SW480 (cell line): ENCODE measurements around the gene R3HCC1L.
"Not testable (repeated sequence)": the region's sequence is repeated elsewhere in the genome, so short reads cannot be mapped to it uniquely, and the experiment has no call there.

ENCODE experiments used
- DNase-seq: peaks from one replicate; pipeline ENCODE4 v3.0.0-alpha.2; 2016; ENCODE audit warnings: low spot score

Gene R3HCC1L

GRCh38 chr10:98172495-98172894 is 38.0 kb downstream of the R3HCC1L start:
- DNase-seq = no peak

GRCh38 chr10:98173260-98173659 is 38.8 kb downstream of the R3HCC1L start:
- no peak for DNase-seq

- DNase-seq = not testable (repeated sequence)
These were observed 48.0 kb downstream of the R3HCC1L start for GRCh38 chr10:98182351-98182915.

DNA sequence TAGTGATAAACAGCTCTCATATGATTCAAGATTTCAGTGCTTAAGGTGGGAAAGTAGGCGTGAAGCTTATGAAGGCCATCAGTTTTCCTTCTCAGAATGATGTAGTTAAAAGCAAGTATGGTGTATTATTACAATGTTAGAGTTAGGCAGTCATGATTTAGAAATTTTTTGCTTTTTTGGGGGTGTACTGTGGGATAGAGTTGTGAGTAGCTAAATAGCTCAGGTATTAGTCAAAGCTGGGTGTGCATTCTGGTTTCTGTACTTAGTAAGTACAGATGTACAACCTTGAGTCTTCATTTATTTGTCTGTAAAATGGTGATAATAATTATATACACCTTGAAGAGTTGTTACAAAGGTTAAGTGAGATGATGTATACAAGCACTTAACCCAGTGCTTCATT is 52.2 kb downstream of the R3HCC1L start:
- no peak for DNase-seq

GRCh38 chr10:98190773-98191172 is 56.3 kb downstream of the R3HCC1L start:
- not testable (repeated sequence) for DNase-seq

- no peak for DNase-seq
These were observed 58.6 kb downstream of the R3HCC1L start for GRCh38 chr10:98193037-98193436.

- no peak for DNase-seq
These were observed 60.2 kb downstream of the R3HCC1L start for GRCh38 chr10:98194633-98195032.

DNA sequence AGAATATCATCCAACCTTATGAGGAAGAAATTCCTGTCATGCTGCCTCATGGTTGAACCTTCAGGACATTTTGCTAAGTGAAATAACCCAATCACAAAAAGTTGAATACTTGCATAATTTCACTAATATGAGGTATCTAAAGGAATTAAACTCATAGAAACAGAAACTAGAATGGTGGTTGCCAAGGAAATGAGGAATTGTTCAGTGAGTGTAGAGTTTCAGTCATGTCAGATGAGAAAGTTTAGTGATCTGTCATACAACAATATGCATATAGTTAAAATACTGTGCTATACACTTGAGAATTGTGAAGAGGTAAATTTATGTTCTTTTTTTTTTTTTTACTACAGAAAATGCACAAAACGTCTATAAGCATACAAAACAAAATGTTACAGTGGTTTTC is 60.7 kb downstream of the R3HCC1L start:
- DNase-seq = no peak

GRCh38 chr10:98196985-98197384 is 62.5 kb downstream of the R3HCC1L start:
- no peak for DNase-seq

- DNase-seq = no peak
These were observed 67.3 kb downstream of the R3HCC1L start for GRCh38 chr10:98201760-98202159.

- DNase-seq = no peak
These were observed 67.9 kb downstream of the R3HCC1L start for GRCh38 chr10:98202378-98202777.

DNA sequence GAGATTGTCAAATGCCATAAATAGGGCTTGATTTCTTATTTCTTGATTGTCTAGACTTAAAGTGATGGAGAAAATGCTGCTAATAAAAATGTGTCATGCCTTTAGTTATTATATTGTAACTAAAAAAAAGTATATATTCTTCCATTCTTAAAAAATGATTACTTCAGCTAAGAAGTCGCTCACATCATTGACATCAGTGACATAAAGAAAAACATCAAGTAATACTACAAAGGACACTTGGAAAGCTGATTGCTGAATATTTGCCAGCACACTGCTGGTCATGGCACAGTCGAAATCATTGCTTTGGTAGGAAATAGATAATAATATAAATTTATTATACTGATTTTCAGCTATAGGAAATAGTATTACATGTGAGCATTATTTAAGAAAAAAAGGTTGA is 70.9 kb downstream of the R3HCC1L start:
- DNase-seq = no peak

- no peak for DNase-seq
These were observed 74.5 kb downstream of the R3HCC1L start for GRCh38 chr10:98208925-98209324.

DNA sequence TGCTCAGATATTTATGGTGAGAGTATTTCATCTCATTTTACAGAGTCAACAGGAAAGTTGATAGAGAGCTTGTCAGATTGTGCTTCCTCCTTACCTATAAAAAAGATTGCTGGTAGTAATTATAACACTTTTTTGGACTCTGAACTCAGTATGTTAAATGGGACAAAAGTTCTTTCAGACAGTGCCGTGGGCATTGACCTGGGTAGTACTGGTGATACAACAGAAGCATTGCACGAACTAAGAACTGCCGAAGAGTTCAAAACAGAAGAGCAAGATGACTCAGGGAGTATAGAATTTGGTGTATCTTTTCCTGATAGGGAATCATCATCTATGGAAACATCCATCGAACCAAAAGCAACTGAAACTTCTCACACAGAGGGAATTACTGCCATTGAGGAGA is 75.0 kb downstream of the R3HCC1L start:
- DNase-seq = no peak

- DNase-seq = no peak
These were observed 77.7 kb downstream of the R3HCC1L start for GRCh38 chr10:98212196-98212595.

DNA sequence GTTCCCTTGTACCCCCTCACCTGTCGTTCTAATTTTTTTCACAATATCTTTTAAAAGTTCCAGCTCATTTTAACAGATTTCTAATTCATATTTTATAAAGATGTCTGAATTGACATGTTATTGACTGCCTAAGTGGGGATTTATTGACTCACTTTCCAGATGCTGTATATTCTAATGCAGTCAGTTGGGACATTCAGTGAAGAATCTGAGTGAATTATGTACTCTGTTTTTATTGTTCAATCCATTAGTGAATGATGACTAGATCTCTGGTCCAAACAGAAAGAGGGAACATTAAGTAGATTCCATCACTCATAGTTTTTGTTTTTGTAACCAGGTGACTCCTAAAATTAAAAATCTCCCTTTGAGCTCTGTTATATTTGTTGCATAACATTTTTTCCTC is 79.3 kb downstream of the R3HCC1L start:
- DNase-seq = no peak

GRCh38 chr10:98215373-98215772 is 80.9 kb downstream of the R3HCC1L start:
- no peak for DNase-seq

- no peak for DNase-seq
These were observed 83.3 kb downstream of the R3HCC1L start for GRCh38 chr10:98217801-98218200.

DNA sequence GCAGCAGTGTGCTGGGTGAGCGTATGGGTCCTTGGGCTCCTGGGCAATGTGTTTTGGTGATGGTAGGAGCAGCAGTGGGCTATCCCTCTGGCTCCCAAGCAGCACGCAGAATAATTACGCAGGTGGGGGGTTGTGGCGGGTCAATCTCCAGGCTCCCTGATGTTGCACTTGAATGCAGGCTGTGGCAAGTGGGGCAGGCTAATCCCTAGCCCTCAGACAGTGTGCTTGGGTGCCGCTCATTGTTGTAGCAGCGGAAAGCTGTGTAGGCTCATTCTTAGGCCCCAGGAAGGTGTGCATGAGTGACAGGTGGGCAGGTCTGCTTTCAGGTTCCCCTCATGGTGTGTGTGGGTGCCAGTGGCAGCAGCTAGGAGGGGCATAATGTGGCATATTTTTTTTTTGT is 89.4 kb downstream of the R3HCC1L start:
- no peak for DNase-seq

- no peak for DNase-seq
These were observed 90.1 kb downstream of the R3HCC1L start for GRCh38 chr10:98224509-98224908.

DNA sequence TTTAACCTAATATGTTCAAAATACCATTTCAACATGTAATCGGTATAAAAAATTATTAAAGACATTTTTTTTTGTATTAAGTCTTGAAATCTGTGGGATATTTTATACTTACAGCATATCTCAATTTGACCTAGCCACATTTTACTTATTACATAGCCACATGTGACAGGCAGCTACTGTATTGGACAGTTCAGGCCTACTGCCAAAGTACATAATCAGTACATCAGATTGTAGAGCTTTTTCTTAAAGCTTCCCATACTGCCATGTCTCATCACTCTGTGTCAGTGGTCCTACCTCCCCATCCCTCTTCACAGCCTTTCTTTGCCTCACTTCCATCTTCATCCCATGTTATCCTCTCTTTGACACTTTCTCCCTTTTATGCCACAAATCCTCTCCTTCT is 90.5 kb downstream of the R3HCC1L start:
- DNase-seq = no peak

- no peak for DNase-seq
These were observed 92.2 kb downstream of the R3HCC1L start for GRCh38 chr10:98226508-98227144.

DNA sequence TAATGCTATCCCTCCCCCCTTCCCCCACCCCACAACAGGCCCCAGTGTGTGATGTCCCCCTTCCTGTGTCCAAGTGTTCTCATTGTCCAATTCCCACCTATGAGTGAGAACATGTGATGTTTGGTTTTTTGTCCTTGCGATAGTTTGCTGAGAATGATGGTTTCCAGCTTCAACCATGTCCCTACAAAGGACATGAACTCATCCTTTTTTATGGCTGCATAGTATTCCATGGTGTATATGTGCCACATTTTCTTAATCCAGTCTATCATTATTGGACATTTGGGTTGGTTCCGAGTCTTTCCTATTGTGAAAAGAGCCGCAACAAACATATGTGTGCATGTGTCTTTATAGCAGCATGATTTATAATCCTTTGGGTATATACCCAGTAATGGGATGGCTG is 93.3 kb downstream of the R3HCC1L start:
- DNase-seq = not testable (repeated sequence)

DNA sequence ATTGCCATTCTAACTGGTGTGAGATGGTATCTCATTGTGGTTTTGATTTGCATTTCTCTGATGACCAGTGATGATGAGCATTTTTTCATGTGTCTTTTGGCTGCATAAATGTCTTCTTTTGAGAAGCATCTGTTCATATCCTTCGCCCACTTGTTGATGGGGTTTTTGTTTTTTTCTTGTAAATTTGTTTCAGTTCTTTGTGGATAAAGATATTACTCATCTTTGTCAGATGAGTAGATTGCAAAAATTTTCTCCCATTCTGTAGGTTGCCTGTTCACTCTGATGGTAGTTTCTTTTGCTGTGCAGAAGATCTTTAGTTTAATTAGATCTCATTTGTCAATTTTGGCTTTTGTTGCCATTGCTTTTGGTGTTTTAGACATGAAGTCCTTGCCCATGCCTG is 93.8 kb downstream of the R3HCC1L start:
- DNase-seq = not testable (repeated sequence)
